ENCODE data around the gene IFITM1.

DNA sequence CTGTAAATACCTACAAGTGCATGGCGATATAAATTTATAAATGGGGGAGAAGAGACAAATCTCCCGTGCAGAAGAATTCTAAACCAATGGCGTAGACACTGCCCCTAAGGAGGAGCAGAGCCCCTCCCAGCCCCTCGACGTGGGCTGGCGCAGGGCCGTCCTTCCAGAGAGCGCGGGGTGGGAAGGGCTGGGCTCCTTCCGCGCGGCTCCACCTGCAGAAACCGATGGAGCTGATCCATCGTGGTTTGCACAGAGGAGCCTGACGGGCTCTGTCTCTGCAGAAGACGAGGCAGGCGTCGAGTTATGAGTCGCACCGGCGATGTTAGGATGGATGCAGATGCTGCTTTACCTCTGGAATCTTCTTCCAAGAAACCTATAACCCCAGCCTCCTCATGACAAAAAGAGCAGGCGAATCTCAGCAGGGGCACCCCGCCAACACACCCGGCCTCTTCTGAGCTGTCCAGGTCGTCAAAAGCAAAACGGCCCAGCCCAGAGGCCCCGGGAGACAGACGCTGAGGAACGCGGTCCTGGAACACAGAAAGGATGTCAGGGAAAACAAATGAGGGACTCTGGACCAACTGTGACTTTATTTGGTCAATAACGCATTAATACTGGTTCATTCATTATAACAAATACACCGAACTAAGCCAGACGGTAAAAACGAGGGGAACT lies 44.4 kb downstream of the IFITM1 start:
- TF ChIP-seq POLR2A (IDR thresholded peaks at IDR 0.05; ENCODE audit: low read depth, low read length): no peak
- TF ChIP-seq POLR2AphosphoS5 (IDR thresholded peaks at IDR 0.05; ENCODE audit: low read depth, low read length): no peak
- no peak for TF ChIP-seq SPI1 (IDR thresholded peaks at IDR 0.05; ENCODE audit: low read depth, low read length)
- TF ChIP-seq TAF1 (IDR thresholded peaks at IDR 0.05; ENCODE audit: low read depth, low read length): no peak
- TF ChIP-seq PAX5 (IDR thresholded peaks at IDR 0.05; ENCODE audit: insufficient read depth, low read length, severe bottlenecking): no peak

All from GM12891 (cell line).